ENCODE data around the gene RNF128. TPM values are rescaled to one million over a fixed set of nuclear protein-coding genes. Genes with fewer than 3 reads are reported as not detected.

RNF128 gene, protein sequence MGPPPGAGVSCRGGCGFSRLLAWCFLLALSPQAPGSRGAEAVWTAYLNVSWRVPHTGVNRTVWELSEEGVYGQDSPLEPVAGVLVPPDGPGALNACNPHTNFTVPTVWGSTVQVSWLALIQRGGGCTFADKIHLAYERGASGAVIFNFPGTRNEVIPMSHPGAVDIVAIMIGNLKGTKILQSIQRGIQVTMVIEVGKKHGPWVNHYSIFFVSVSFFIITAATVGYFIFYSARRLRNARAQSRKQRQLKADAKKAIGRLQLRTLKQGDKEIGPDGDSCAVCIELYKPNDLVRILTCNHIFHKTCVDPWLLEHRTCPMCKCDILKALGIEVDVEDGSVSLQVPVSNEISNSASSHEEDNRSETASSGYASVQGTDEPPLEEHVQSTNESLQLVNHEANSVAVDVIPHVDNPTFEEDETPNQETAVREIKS
- 9.2 and 10.4 TPM in 2 replicates for total RNA-seq

DNA sequence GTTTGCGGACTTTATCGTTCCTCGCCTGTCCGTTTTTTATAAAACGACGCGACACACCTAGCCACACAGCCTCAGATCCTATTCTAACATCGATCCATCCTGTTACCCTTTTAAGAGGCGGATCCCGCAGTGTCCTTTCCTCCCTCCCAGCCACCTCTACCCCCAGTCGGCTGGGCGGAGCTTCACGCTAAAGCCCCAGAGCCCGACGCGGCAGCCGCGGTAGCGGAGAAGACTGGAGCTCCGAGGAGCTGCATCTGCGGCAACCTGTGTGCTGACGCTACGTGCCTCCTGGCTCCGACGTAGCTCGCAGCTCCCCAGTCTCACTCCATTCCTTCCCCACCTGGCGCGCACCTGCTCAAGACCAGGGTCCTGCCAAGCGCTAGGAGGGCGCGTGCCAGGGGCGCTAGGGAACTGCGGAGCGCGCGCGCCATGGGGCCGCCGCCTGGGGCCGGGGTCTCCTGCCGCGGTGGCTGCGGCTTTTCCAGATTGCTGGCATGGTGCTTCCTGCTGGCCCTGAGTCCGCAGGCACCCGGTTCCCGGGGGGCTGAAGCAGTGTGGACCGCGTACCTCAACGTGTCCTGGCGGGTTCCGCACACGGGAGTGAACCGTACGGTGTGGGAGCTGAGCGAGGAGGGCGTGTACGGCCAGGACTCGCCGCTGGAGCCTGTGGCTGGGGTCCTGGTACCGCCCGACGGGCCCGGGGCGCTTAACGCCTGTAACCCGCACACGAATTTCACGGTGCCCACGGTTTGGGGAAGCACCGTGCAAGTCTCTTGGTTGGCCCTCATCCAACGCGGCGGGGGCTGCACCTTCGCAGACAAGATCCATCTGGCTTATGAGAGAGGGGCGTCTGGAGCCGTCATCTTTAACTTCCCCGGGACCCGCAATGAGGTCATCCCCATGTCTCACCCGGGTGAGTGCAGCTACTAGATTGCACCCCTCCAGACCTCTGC is at the start of gene RNF128:
Gene RNF128, plus strand, starts transcription at position 217 of the 953 bp plus-strand sequence. Its CDS starts 213 bp downstream, at position 430.

DNA sequence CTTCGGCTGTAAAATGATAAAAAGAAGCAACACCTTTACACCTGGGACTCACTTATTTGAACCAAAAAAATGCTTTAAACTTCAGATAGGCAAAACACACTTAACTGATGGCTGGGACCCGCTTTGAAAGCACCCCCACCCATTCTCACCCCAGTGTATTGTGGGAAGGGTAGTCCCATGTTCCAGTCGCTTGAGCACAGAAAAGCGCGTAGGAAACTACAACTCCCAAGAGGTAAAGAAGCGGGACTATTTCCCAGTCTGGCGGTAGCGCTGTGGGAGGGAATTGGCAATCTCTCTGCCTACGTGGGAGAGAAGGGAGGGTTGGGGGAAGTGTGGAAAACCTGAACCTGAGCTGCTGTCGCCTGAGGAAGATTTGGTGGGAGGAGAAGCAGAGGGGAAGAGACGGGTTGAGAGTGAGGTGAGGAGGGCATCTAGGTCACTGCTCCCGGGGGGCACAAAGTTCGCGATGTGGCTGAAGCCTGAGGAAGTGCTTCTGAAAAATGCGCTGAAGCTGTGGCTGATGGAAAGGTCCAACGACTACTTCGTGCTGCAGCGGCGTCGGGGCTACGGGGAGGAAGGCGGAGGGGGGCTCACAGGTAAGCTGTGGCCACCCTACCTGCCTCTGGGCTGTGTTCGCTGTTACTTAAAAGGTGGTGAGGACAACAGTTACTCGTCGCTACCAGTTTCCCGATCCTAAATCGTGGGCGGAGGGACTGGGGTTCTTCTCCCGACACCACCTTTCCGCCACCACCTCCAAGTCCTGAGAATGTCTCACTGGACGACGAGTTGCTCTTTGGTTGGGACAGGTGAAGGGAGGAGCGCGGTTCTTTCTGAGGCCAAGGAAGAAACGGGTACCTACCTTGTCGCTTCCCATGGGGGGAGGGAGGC is 76.1 kb downstream of the RNF128 start, which contains the start of gene TBC1D8B:
Gene TBC1D8B, plus strand, starts transcription at position 286 of the 888 bp plus-strand sequence. Its CDS starts 181 bp downstream, at position 467.

Other genes starting within 250 kb of the RNF128 start
- gene RADX, start 114.7 kb upstream of the RNF128 start, total RNA-seq, result 2.2 and 2.3 TPM in 2 replicates
- gene TBC1D8B, start 76.0 kb downstream of the RNF128 start, total RNA-seq, result 4.7 and 4.8 TPM in 2 replicates
- not detected in 2 replicates for gene RIPPLY1, start 176.6 kb downstream of the RNF128 start, total RNA-seq
- not detected in 2 replicates for gene CLDN2, start 193.7 kb downstream of the RNF128 start, total RNA-seq